Esophagus squamous epithelium (tissue), 5 donors: ENCODE results near the gene CRYAB. TPM values are rescaled to one million over a fixed set of nuclear protein-coding genes. Genes with fewer than 3 reads are reported as not detected.

Experiments
- DNase-seq: peaks from one replicate; lab custom pipeline; 2025; lab: John Stamatoyannopoulos, UW
- H3K27ac ChIP-seq, 4 donors: fragments of 200-600 bp; sonication (generic); one replicate each; pipeline ENCODE4 v1.5.1; 2016 to 2019; ENCODE audit warnings: mild to moderate bottlenecking in 1 of 4
- H3K27me3 ChIP-seq, 4 donors: fragments of 200-600 bp; sonication (generic); 1 replicate in 3 of 4; 2 replicates in 1 of 4; pipeline versions ENCODE4 v1.5.1 to v1.6.0; 2017 to 2021; ENCODE audit warnings: antibody characterized with exemption in 1 of 4
- H3K36me3 ChIP-seq, 3 donors: fragments of 200-600 bp; sonication (generic); one replicate each; pipeline ENCODE4 v1.5.1; 2016 to 2019
- H3K4me1 ChIP-seq, 3 donors: fragments of 200-600 bp; sonication (generic); one replicate each; pipeline ENCODE4 v1.5.1; 2017 to 2019
- H3K4me3 ChIP-seq, 4 donors: fragments of 200-600 bp; sonication (generic); 1 replicate in 3 of 4; 2 replicates in 1 of 4; pipeline ENCODE4 v1.5.1; 2016 to 2019; ENCODE audit warnings: mild to moderate bottlenecking in 2 of 4, moderate library complexity in 1 of 4
- H3K9me3 ChIP-seq, 3 donors: fragments of 200-600 bp; sonication (generic); one replicate each; pipeline ENCODE4 v1.5.1; 2016 to 2019
- CTCF ChIP-seq, 6 experiments: fragments of 450-650 bp in 4 of 6; fragments of 200-600 bp in 2 of 6; sonication (generic) in 2 of 6; IDR thresholded peaks; one replicate each; pipeline ENCODE4 v1.5.1; 2016 to 2019; ENCODE audit warnings: antibody characterized with exemption in 6 of 6, mild to moderate bottlenecking in 4 of 6, moderate library complexity in 4 of 6
- POLR2A ChIP-seq, 4 donors: fragments of 450-650 bp; IDR thresholded peaks; one replicate each; pipeline ENCODE4 v1.6.1; 2017; ENCODE audit warnings: antibody characterized with exemption in 4 of 4, mild to moderate bottlenecking in 4 of 4, moderate library complexity in 3 of 4
- WGBS, 2 donors: methylation state at CpG; one replicate each; pipeline ENCODE4 v1.1.5; 2018; 5-methylcytosine and 5-hydroxymethylcytosine counted together
- intact Hi-C: fragments of 100-400 bp; cut with DNase I; formaldehyde crosslinking; loops from one replicate; pipeline ENCODE4 v1.15.0; 2022
- total RNA-seq, 4 donors: library from RNA; depleted of rRNA; stranded (reverse); fragments of >200 nt; gene quantifications; one replicate each; pipeline ENCODE4 v1.1.0, GENCODE V29; 2016
- donor health status: DM: yes; HTN: yes; CAD: no.

Gene CRYAB
- total RNA-seq = 10 to 100 TPM; 22.9 to 85.0 (median 45.2) TPM

GRCh38 chr11:111911563-111912401 lies at the start of gene CRYAB:
Gene CRYAB (minus strand): TSS chr11:111911770. CDS start chr11:111911724, 46 bp downstream.
- peaks cover 11 to 60% (median 21%) of the 10 kb centered on the region in 3 donors for H3K4me1 ChIP-seq
- peak within 1 kb of the TSS; percentile 80 to 96 (median 94) for H3K27ac ChIP-seq
- intact Hi-C loops = no loop called here
- H3K9me3 ChIP-seq = no peaks in the 10 kb centered on the region
- H3K4me3 ChIP-seq = peak within 1 kb of the TSS; percentile 27 to 68 (median 50)
- WGBS, 2 donors = 34 to 48% methylated on average over 11 to 17 of the region's 17 CpGs
- TF ChIP-seq POLR2A (IDR thresholded peaks at IDR 0.05) = peak in 2 of 4 donors; percentile 48 to 53
- no peak for TF ChIP-seq CTCF (IDR thresholded peaks at IDR 0.05)
- peaks cover 0 to 12% (median 0%) of the 10 kb centered on the region in 3 donors for H3K36me3 ChIP-seq
- H3K27me3 ChIP-seq = peaks cover 0 to 16% (median 0%) of the 10 kb centered on the region in 4 donors
- DNase-seq = no peak

GRCh38 chr11:111960916-111961315 lies 49.3 kb upstream of the CRYAB start:
- H3K9me3 ChIP-seq = no peaks in the 10 kb centered on the region
- intact Hi-C loops = no loop called here
- peak overlapping the region in 3 of 4 donors; percentile 21 to 62 (median 46) for H3K27ac ChIP-seq
- no peaks in the 10 kb centered on the region for H3K27me3 ChIP-seq
- 28 to 46% methylated on average over 4 to 5 of the region's 5 CpGs for WGBS, 2 donors
- peaks cover 0 to 4% (median 0%) of the 10 kb centered on the region in 3 donors for H3K36me3 ChIP-seq
- TF ChIP-seq CTCF (IDR thresholded peaks at IDR 0.05) = no peak
- no peak for TF ChIP-seq POLR2A (IDR thresholded peaks at IDR 0.05)
- peaks cover 3 to 43% (median 5%) of the 10 kb centered on the region in 3 donors for H3K4me1 ChIP-seq
- no peak for DNase-seq
- H3K4me3 ChIP-seq = no peak overlapping the region

GRCh38 chr11:111957663-111958444 lies 46.3 kb upstream of the CRYAB start:
- no peak for DNase-seq
- Histone ChIP-seq H3K4me3 (no peak overlapping the region), H3K27me3 (no peaks in the 10 kb centered on the region), H3K27ac (no peak overlapping the region), H3K4me1 (peaks cover 3 to 23% (median 5%) of the 10 kb centered on the region in 3 donors), H3K36me3 (peaks cover 0 to 4% (median 0%) of the 10 kb centered on the region in 3 donors), H3K9me3 (no peaks in the 10 kb centered on the region)
- 87 to 92% methylated on average over 5 to 6 of the region's 12 CpGs for WGBS, 2 donors
- intact Hi-C loops = no loop called here
- TF ChIP-seq CTCF (IDR thresholded peaks at IDR 0.05) = no peak
- TF ChIP-seq POLR2A (IDR thresholded peaks at IDR 0.05) = no peak

GRCh38 chr11:111954154-111954553 lies 42.6 kb upstream of the CRYAB start:
- intact Hi-C loops = no loop called here
- no peak for DNase-seq
- Histone ChIP-seq H3K9me3 (no peaks in the 10 kb centered on the region), H3K4me1 (no peaks in the 10 kb centered on the region), H3K4me3 (no peak overlapping the region), H3K36me3 (peaks cover 0 to 1% (median 0%) of the 10 kb centered on the region in 3 donors), H3K27me3 (no peaks in the 10 kb centered on the region), H3K27ac (no peak overlapping the region)
- 79 to 86% methylated on average over 4 of the region's 4 CpGs for WGBS, 2 donors
- TF ChIP-seq POLR2A (IDR thresholded peaks at IDR 0.05) (no peak), CTCF (IDR thresholded peaks at IDR 0.05) (no peak)
